Activated CD4-positive, alpha-beta T cell treated with anti-CD3 and anti-CD28 coated beads, Interleukin-2, amount 10 ng/mL, durations not matched to agents 24 days and 14 days (primary cell): Measurements from ENCODE around the gene SLC8B1. TPM values are rescaled to one million over a fixed set of nuclear protein-coding genes. Genes with fewer than 3 reads are reported as not detected.

Source experiments
- DNase-seq: peaks from one replicate; pipeline ENCODE4 v3.0.0; 2022
- H3K27ac Mint-ChIP-seq: one replicate; pipeline ENCODE4 v1.8.0; 2022; ENCODE audit warnings: mild to moderate bottlenecking, mixed read lengths
- H3K27me3 Mint-ChIP-seq: one replicate; pipeline ENCODE4 v1.8.0; 2022; ENCODE audit warnings: mixed read lengths
- H3K36me3 Mint-ChIP-seq: one replicate; pipeline ENCODE4 v1.8.0; 2022; ENCODE audit warnings: low read depth, mild to moderate bottlenecking, mixed read lengths
- H3K4me1 Mint-ChIP-seq: one replicate; pipeline ENCODE4 v1.8.0; 2021; ENCODE audit warnings: mixed read lengths
- H3K4me3 Mint-ChIP-seq: one replicate; pipeline ENCODE4 v1.8.0; 2022; ENCODE audit warnings: mild to moderate bottlenecking, moderate library complexity, mixed read lengths
- H3K9me3 Mint-ChIP-seq: one replicate; pipeline ENCODE4 v1.8.0; 2021; ENCODE audit warnings: mixed read lengths
- intact Hi-C: fragments of 100-400 bp; cut with micrococcal nuclease; formaldehyde crosslinking; loops from one replicate; pipeline ENCODE4 v1.15.1; 2023
- total RNA-seq: library from RNA; stranded (reverse); gene quantifications from 2 replicates; pipeline ENCODE4 v1.2.3, GENCODE V29; 2022

The SLC8B1 gene
- total RNA-seq, 1 donor from 2014 or later, result 19.5 TPM

GRCh38 chr12:113287899-113288282 lies 47.0 kb downstream of the SLC8B1 start:
- no peak overlapping the region for H3K4me3 Mint-ChIP-seq
- peaks cover 32% of the 10 kb centered on the region for H3K36me3 Mint-ChIP-seq

GRCh38 chr12:113287146-113287898 lies 47.6 kb downstream of the SLC8B1 start:
- no peak overlapping the region for H3K4me3 Mint-ChIP-seq
- peaks cover 28% of the 10 kb centered on the region for H3K36me3 Mint-ChIP-seq
- no peak overlapping the region for H3K27ac Mint-ChIP-seq
- no peak for DNase-seq
- no peaks in the 10 kb centered on the region for H3K27me3 Mint-ChIP-seq
- no peaks in the 10 kb centered on the region for H3K9me3 Mint-ChIP-seq
- intact Hi-C loops, result no loop called here
- no peaks in the 10 kb centered on the region for H3K4me1 Mint-ChIP-seq

More at GRCh38 chr12:113287899-113288282, 47.0 kb downstream of the SLC8B1 start:
- Mint-ChIP-seq H3K4me1 (no peaks in the 10 kb centered on the region), H3K9me3 (no peaks in the 10 kb centered on the region), H3K27me3 (no peaks in the 10 kb centered on the region), H3K27ac (no peak overlapping the region)
- intact Hi-C loops, result no loop called here
- no peak for DNase-seq

- Mint-ChIP-seq H3K27me3 (no peaks in the 10 kb centered on the region), H3K4me1 (no peaks in the 10 kb centered on the region), H3K27ac (no peak overlapping the region), H3K9me3 (no peaks in the 10 kb centered on the region), H3K36me3 (peaks cover 22% of the 10 kb centered on the region), H3K4me3 (no peak overlapping the region)
- intact Hi-C loops, result no loop called here
- DNase-seq, result no peak
Measured at GRCh38 chr12:113286712-113287111, 48.2 kb downstream of the SLC8B1 start.

- intact Hi-C loops, result no loop called here
- no peak for DNase-seq
- Mint-ChIP-seq H3K4me3 (no peak overlapping the region), H3K27me3 (no peaks in the 10 kb centered on the region), H3K4me1 (no peaks in the 10 kb centered on the region), H3K36me3 (peaks cover 20% of the 10 kb centered on the region), H3K27ac (no peak overlapping the region), H3K9me3 (no peaks in the 10 kb centered on the region)
Measured at GRCh38 chr12:113285679-113286610, 49.0 kb downstream of the SLC8B1 start.

GRCh38 chr12:113284751-113285150 lies 50.2 kb downstream of the SLC8B1 start:
- H3K27ac Mint-ChIP-seq, result no peak overlapping the region
- H3K27me3 Mint-ChIP-seq, result no peaks in the 10 kb centered on the region
- H3K4me1 Mint-ChIP-seq, result no peaks in the 10 kb centered on the region
- intact Hi-C loops, result no loop called here
- no peak for DNase-seq
- H3K36me3 Mint-ChIP-seq, result peaks cover 14% of the 10 kb centered on the region
- H3K4me3 Mint-ChIP-seq, result no peak overlapping the region
- no peaks in the 10 kb centered on the region for H3K9me3 Mint-ChIP-seq

GRCh38 chr12:113278633-113279032 lies 56.3 kb downstream of the SLC8B1 start:
- no peak overlapping the region for H3K27ac Mint-ChIP-seq
- no peaks in the 10 kb centered on the region for H3K27me3 Mint-ChIP-seq
- no peaks in the 10 kb centered on the region for H3K9me3 Mint-ChIP-seq
- H3K36me3 Mint-ChIP-seq, result peaks cover 18% of the 10 kb centered on the region
- intact Hi-C loops, result no loop called here
- H3K4me1 Mint-ChIP-seq, result no peaks in the 10 kb centered on the region
- no peak for DNase-seq
- H3K4me3 Mint-ChIP-seq, result no peak overlapping the region

GRCh38 chr12:113278141-113278540 lies 56.8 kb downstream of the SLC8B1 start:
- Mint-ChIP-seq H3K27me3 (no peaks in the 10 kb centered on the region), H3K4me3 (no peak overlapping the region), H3K27ac (no peak overlapping the region), H3K36me3 (peaks cover 21% of the 10 kb centered on the region), H3K9me3 (no peaks in the 10 kb centered on the region), H3K4me1 (no peaks in the 10 kb centered on the region)
- no peak for DNase-seq
- intact Hi-C loops, result no loop called here

GRCh38 chr12:113277511-113277910 lies 57.4 kb downstream of the SLC8B1 start:
- H3K9me3 Mint-ChIP-seq, result no peaks in the 10 kb centered on the region
- peaks cover 2% of the 10 kb centered on the region for H3K4me1 Mint-ChIP-seq
- H3K27me3 Mint-ChIP-seq, result no peaks in the 10 kb centered on the region
- intact Hi-C loops, result no loop called here
- no peak overlapping the region for H3K27ac Mint-ChIP-seq
- DNase-seq, result no peak
- H3K4me3 Mint-ChIP-seq, result no peak overlapping the region
- H3K36me3 Mint-ChIP-seq, result peaks cover 21% of the 10 kb centered on the region

- no peaks in the 10 kb centered on the region for H3K9me3 Mint-ChIP-seq
- peaks cover 6% of the 10 kb centered on the region for H3K4me1 Mint-ChIP-seq
- H3K27me3 Mint-ChIP-seq, result no peaks in the 10 kb centered on the region
- no peak overlapping the region for H3K4me3 Mint-ChIP-seq
- intact Hi-C loops, result no loop called here
- peaks cover 21% of the 10 kb centered on the region for H3K36me3 Mint-ChIP-seq
- H3K27ac Mint-ChIP-seq, result no peak overlapping the region
- no peak for DNase-seq
Measured at GRCh38 chr12:113276946-113277500, 57.9 kb downstream of the SLC8B1 start.

GRCh38 chr12:113276306-113276705 lies 58.6 kb downstream of the SLC8B1 start:
- Mint-ChIP-seq H3K4me1 (peaks cover 11% of the 10 kb centered on the region), H3K4me3 (no peak overlapping the region), H3K9me3 (no peaks in the 10 kb centered on the region), H3K36me3 (peaks cover 22% of the 10 kb centered on the region), H3K27me3 (no peaks in the 10 kb centered on the region), H3K27ac (no peak overlapping the region)
- intact Hi-C loops, result no loop called here
- no peak for DNase-seq

GRCh38 chr12:113274848-113275247 lies 60.1 kb downstream of the SLC8B1 start:
- Mint-ChIP-seq H3K4me1 (peaks cover 12% of the 10 kb centered on the region), H3K4me3 (no peak overlapping the region), H3K27me3 (no peaks in the 10 kb centered on the region), H3K9me3 (no peaks in the 10 kb centered on the region), H3K36me3 (peaks cover 22% of the 10 kb centered on the region), H3K27ac (peak overlapping the region; percentile 57)
- intact Hi-C loops, result no loop called here
- no peak for DNase-seq

GRCh38 chr12:113273053-113273725 lies 61.7 kb downstream of the SLC8B1 start:
- DNase-seq, result no peak
- intact Hi-C loops, result no loop called here

GRCh38 chr12:113271853-113272561 lies 62.9 kb downstream of the SLC8B1 start:
- Mint-ChIP-seq H3K9me3 (no peaks in the 10 kb centered on the region), H3K27ac (peak overlapping the region; percentile 53), H3K27me3 (no peaks in the 10 kb centered on the region), H3K4me1 (peaks cover 16% of the 10 kb centered on the region), H3K36me3 (peaks cover 30% of the 10 kb centered on the region), H3K4me3 (no peak overlapping the region)
- DNase-seq, result no peak
- intact Hi-C loops, result loop anchor here (1.0 kb wide), 1 partner anchor 10 kb away; no protein-coding TSS in a partner anchor

More at GRCh38 chr12:113273053-113273725, 61.7 kb downstream of the SLC8B1 start:
- Mint-ChIP-seq H3K4me1 (peaks cover 14% of the 10 kb centered on the region), H3K4me3 (no peak overlapping the region), H3K36me3 (peaks cover 25% of the 10 kb centered on the region), H3K27me3 (no peaks in the 10 kb centered on the region), H3K27ac (no peak overlapping the region), H3K9me3 (no peaks in the 10 kb centered on the region)
